ENCODE data around the gene CKAP4.

Gene CKAP4

GRCh38 chr12:106256524-106256923 is 8.7 kb upstream of the CKAP4 start:
- TF ChIP-seq ZFX (IDR thresholded peaks at IDR 0.05) (no peak), CTCF (conservative IDR thresholded peaks at IDR 0.05) (no peak)
- H3K27ac ChIP-seq: no peak overlapping the region

GRCh38 chr12:106255952-106256351 is 8.1 kb upstream of the CKAP4 start:
- TF ChIP-seq ZFX (IDR thresholded peaks at IDR 0.05): no peak
- TF ChIP-seq CTCF (conservative IDR thresholded peaks at IDR 0.05): no peak

GRCh38 chr12:106255493-106255892 is 7.7 kb upstream of the CKAP4 start:
- no peak for TF ChIP-seq CTCF (conservative IDR thresholded peaks at IDR 0.05)
- no peak for TF ChIP-seq ZFX (IDR thresholded peaks at IDR 0.05)
- H3K27ac ChIP-seq: no peak overlapping the region

More at GRCh38 chr12:106255952-106256351, 8.1 kb upstream of the CKAP4 start:
- H3K27ac ChIP-seq: no peak overlapping the region

- H3K27ac ChIP-seq: no peak overlapping the region
- TF ChIP-seq ZFX (IDR thresholded peaks at IDR 0.05): no peak
- TF ChIP-seq CTCF (conservative IDR thresholded peaks at IDR 0.05): no peak
Measured at GRCh38 chr12:106254724-106255123, 6.9 kb upstream of the CKAP4 start.

- TF ChIP-seq ZFX (IDR thresholded peaks at IDR 0.05): no peak
- TF ChIP-seq CTCF (conservative IDR thresholded peaks at IDR 0.05): no peak
- no peak overlapping the region for H3K27ac ChIP-seq
Measured at GRCh38 chr12:106251631-106252455, 4.0 kb upstream of the CKAP4 start.

GRCh38 chr12:106249411-106250135 is 1.8 kb upstream of the CKAP4 start:
- no peak overlapping the region for H3K27ac ChIP-seq

More at GRCh38 chr12:106249411-106250135, 1.8 kb upstream of the CKAP4 start:
- no peak for TF ChIP-seq ZFX (IDR thresholded peaks at IDR 0.05)
- TF ChIP-seq CTCF (conservative IDR thresholded peaks at IDR 0.05): no peak

Data from C4-2B (cell line).